HT-29 (cell line): ENCODE results near the gene WWOX. TPM values are rescaled to one million over a fixed set of nuclear protein-coding genes. Genes with fewer than 3 reads are reported as not detected.
"Not testable (repeated sequence)": the region's sequence is repeated elsewhere in the genome, so short reads cannot be mapped to it uniquely, and the experiment has no call there.

Experiments
- DNase-seq: peaks from one replicate; pipeline ENCODE4 v3.0.0-alpha.2; 2015; ENCODE audit warnings: low spot score
- total RNA-seq: library from RNA; depleted of rRNA; stranded (reverse); fragments of >200 nt; shearing (Covaris generic); gene quantifications from 2 replicates; pipeline ENCODE4 v1.2.3, GENCODE V29; 2014

WWOX gene
- total RNA-seq, 1 experiment from 2014 or later: 27.3 TPM

- DNase-seq: no peak
Measured at GRCh38 chr16:78597809-78598570, 498.5 kb downstream of the WWOX start.

GRCh38 chr16:78599271-78599670 is 499.8 kb downstream of the WWOX start:
- DNase-seq: no peak

- not testable (repeated sequence) for DNase-seq
Measured at GRCh38 chr16:78604423-78605062, 505.1 kb downstream of the WWOX start.

- no peak for DNase-seq
Measured at GRCh38 chr16:78605548-78606101, 506.2 kb downstream of the WWOX start.

- DNase-seq: no peak
Measured at GRCh38 chr16:78606545-78606944, 507.1 kb downstream of the WWOX start.

- DNase-seq: no peak
Measured at GRCh38 chr16:78607022-78607421, 507.6 kb downstream of the WWOX start.

GRCh38 chr16:78607465-78607864 is 508.0 kb downstream of the WWOX start:
- DNase-seq: no peak

- no peak for DNase-seq
Measured at GRCh38 chr16:78608305-78608776, 508.9 kb downstream of the WWOX start.

GRCh38 chr16:78609402-78610274 is 510.2 kb downstream of the WWOX start:
- DNase-seq: no peak

- no peak for DNase-seq
Measured at GRCh38 chr16:78611318-78611717, 511.9 kb downstream of the WWOX start.

GRCh38 chr16:78619811-78620210 is 520.4 kb downstream of the WWOX start:
- DNase-seq: no peak

- no peak for DNase-seq
Measured at GRCh38 chr16:78620291-78620690, 520.8 kb downstream of the WWOX start.

GRCh38 chr16:78623796-78624195 is 524.3 kb downstream of the WWOX start:
- DNase-seq: no peak

GRCh38 chr16:78624366-78624765 is 524.9 kb downstream of the WWOX start:
- no peak for DNase-seq

GRCh38 chr16:78628461-78629045 is 529.1 kb downstream of the WWOX start:
- DNase-seq: no peak

GRCh38 chr16:78629173-78629572 is 529.7 kb downstream of the WWOX start:
- DNase-seq: no peak

- DNase-seq: no peak
Measured at GRCh38 chr16:78630102-78630501, 530.6 kb downstream of the WWOX start.

- DNase-seq: no peak
Measured at GRCh38 chr16:78633551-78633950, 534.1 kb downstream of the WWOX start.

- no peak for DNase-seq
Measured at GRCh38 chr16:78635807-78636206, 536.4 kb downstream of the WWOX start.

GRCh38 chr16:78638371-78638770 is 538.9 kb downstream of the WWOX start:
- no peak for DNase-seq

- DNase-seq: no peak
Measured at GRCh38 chr16:78639775-78640174, 540.3 kb downstream of the WWOX start.
